Neutrophil (primary cell): ENCODE results near the gene RRBP1.
"Not testable (repeated sequence)": the region's sequence is repeated elsewhere in the genome, so short reads cannot be mapped to it uniquely, and the experiment has no call there.

Experiments used
- H3K27ac ChIP-seq: fragments of 200-600 bp; sonication (generic); 2 replicates; pipeline ENCODE4 v1.5.1; 2016; ENCODE audit warnings: mild to moderate bottlenecking, moderate library complexity
- H3K27me3 ChIP-seq: fragments of 200-600 bp; sonication (generic); 2 replicates; pipeline ENCODE4 v1.6.0; 2016; ENCODE audit warnings: mild to moderate bottlenecking
- H3K36me3 ChIP-seq: fragments of 200-600 bp; sonication (generic); 2 replicates; pipeline ENCODE4 v1.5.1; 2017
- H3K4me1 ChIP-seq, 2 experiments: fragments of 200-600 bp in 1 of 2; sonication (generic) in 1 of 2; 1 replicate in 1 of 2; 2 replicates in 1 of 2; pipeline versions ENCODE4 v1.5.1 to v1.6.1; 2013 to 2016; ENCODE audit warnings: low read depth in 1 of 2, low read length in 1 of 2, mild to moderate bottlenecking in 1 of 2, moderate library complexity in 1 of 2; ENCODE audit not compliant: control insufficient read depth in 1 of 2, insufficient read depth in 1 of 2
- H3K4me3 ChIP-seq, 2 experiments: fragments of 200-600 bp in 1 of 2; sonication (generic) in 1 of 2; 1 replicate in 1 of 2; 2 replicates in 1 of 2; pipeline ENCODE4 v1.5.1; 2013 to 2016; ENCODE audit warnings: low read depth in 1 of 2, low read length in 1 of 2, mild to moderate bottlenecking in 1 of 2, moderate library complexity in 1 of 2
- H3K9me3 ChIP-seq: fragments of 200-600 bp; sonication (generic); 2 replicates; pipeline ENCODE4 v1.5.1; 2016
- CTCF ChIP-seq: fragments of 200-600 bp; sonication (generic); IDR thresholded peaks from 2 replicates; pipeline ENCODE4 v1.5.1; 2016; ENCODE audit warnings: antibody characterized with exemption

RRBP1 gene

GRCh38 chr20:17660667-17661066 lies 21.4 kb downstream of the RRBP1 start:
- H3K36me3 ChIP-seq, result peaks cover 21% of the 10 kb centered on the region
- no peak overlapping the region for H3K4me3 ChIP-seq
- peaks cover 0 to 4% of the 10 kb centered on the region in 2 experiments for H3K4me1 ChIP-seq
- no peaks in the 10 kb centered on the region for H3K9me3 ChIP-seq
- no peak for TF ChIP-seq CTCF
- no peak overlapping the region for H3K27ac ChIP-seq
- no peaks in the 10 kb centered on the region for H3K27me3 ChIP-seq

- no peak for TF ChIP-seq CTCF
- H3K4me1 ChIP-seq, result no peaks in the 10 kb centered on the region
- no peak overlapping the region for H3K27ac ChIP-seq
- H3K36me3 ChIP-seq, result peaks cover 21% of the 10 kb centered on the region
- H3K4me3 ChIP-seq, result no peak overlapping the region
- no peaks in the 10 kb centered on the region for H3K27me3 ChIP-seq
- H3K9me3 ChIP-seq, result no peaks in the 10 kb centered on the region
These were observed 22.2 kb downstream of the RRBP1 start for GRCh38 chr20:17659801-17660200.

GRCh38 chr20:17659344-17659743 lies 22.7 kb downstream of the RRBP1 start:
- peaks cover 21% of the 10 kb centered on the region for H3K36me3 ChIP-seq
- not testable (repeated sequence) for H3K4me1 ChIP-seq

GRCh38 chr20:17658648-17658993 lies 23.4 kb downstream of the RRBP1 start:
- H3K4me3 ChIP-seq, result no peak overlapping the region
- H3K36me3 ChIP-seq, result peaks cover 27% of the 10 kb centered on the region
- H3K9me3 ChIP-seq, result no peaks in the 10 kb centered on the region
- no peak for TF ChIP-seq CTCF
- H3K4me1 ChIP-seq, result no peaks in the 10 kb centered on the region
- no peaks in the 10 kb centered on the region for H3K27me3 ChIP-seq
- no peak overlapping the region for H3K27ac ChIP-seq

More at GRCh38 chr20:17659344-17659743, 22.7 kb downstream of the RRBP1 start:
- not testable (repeated sequence) for H3K27ac ChIP-seq, H3K27me3 ChIP-seq, H3K4me3 ChIP-seq, H3K9me3 ChIP-seq

- H3K27ac ChIP-seq, result no peak overlapping the region
- no peak for TF ChIP-seq CTCF
- no peaks in the 10 kb centered on the region for H3K9me3 ChIP-seq
- H3K4me1 ChIP-seq, result no peaks in the 10 kb centered on the region
- H3K27me3 ChIP-seq, result no peaks in the 10 kb centered on the region
- H3K4me3 ChIP-seq, result no peak overlapping the region
- peaks cover 27% of the 10 kb centered on the region for H3K36me3 ChIP-seq
These were observed 24.0 kb downstream of the RRBP1 start for GRCh38 chr20:17657898-17658647.

GRCh38 chr20:17657079-17657825 lies 24.8 kb downstream of the RRBP1 start:
- no peak overlapping the region for H3K4me3 ChIP-seq

More at GRCh38 chr20:17657079-17657825, 24.8 kb downstream of the RRBP1 start:
- H3K27me3 ChIP-seq, result no peaks in the 10 kb centered on the region
- H3K4me1 ChIP-seq, result no peaks in the 10 kb centered on the region
- no peak for TF ChIP-seq CTCF
- H3K9me3 ChIP-seq, result no peaks in the 10 kb centered on the region
- peaks cover 27% of the 10 kb centered on the region for H3K36me3 ChIP-seq
- H3K27ac ChIP-seq, result no peak overlapping the region
